CD4-positive, alpha-beta T cell treated with Interleukin-2 at 100 ng/mL for 4 hours (primary cell): ENCODE measurements around the gene IMMP2L.

Source experiments
- DNase-seq: peaks from one replicate; pipeline ENCODE4 v3.0.0-alpha.2; 2020; ENCODE audit warnings: low spot score

Gene IMMP2L

DNA sequence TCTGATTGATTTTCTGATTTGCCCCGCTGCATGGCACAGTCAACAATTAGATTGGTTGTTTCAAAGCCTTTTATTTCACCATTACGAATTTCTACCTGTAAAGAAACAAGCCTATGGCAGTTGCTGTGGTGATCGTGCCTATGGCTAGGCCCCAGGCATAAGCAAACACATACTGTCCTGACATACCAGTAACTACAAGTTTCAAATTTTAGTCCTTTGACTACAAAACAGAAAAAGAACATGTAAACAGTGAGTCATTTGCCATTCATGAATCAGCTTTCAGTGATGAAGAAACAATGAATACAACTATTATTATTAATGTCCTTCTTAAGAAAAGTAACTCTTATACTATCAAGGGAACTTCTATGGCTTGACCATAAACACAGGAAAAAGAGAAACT is 639.4 kb downstream of the IMMP2L start:
- no peak for DNase-seq

DNA sequence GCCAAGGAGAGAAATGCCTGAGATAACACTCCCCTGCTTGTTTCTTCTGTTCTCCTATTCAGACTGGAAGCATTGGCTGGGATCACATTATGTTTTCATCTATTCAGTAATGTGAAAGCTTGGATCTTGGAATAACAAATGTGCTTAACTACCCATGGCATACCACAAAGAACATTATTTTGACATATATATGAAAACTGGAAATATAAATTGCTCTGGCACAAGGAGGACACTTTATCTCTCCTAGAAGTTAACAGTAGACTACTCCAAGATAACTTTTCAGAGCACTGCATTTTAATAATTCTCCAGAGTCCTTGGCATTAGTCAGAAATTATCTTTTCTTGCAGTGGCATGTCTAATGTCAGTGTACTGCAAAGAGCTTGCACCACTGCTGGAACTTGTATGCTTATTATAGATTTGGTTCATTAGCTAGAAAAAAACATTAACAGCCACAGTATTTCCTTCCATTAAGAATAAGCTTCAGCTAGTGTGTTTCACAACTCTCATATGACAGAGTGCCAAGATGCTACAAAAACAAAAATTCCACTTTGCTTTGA is 640.6 kb downstream of the IMMP2L start:
- DNase-seq: no peak

DNA sequence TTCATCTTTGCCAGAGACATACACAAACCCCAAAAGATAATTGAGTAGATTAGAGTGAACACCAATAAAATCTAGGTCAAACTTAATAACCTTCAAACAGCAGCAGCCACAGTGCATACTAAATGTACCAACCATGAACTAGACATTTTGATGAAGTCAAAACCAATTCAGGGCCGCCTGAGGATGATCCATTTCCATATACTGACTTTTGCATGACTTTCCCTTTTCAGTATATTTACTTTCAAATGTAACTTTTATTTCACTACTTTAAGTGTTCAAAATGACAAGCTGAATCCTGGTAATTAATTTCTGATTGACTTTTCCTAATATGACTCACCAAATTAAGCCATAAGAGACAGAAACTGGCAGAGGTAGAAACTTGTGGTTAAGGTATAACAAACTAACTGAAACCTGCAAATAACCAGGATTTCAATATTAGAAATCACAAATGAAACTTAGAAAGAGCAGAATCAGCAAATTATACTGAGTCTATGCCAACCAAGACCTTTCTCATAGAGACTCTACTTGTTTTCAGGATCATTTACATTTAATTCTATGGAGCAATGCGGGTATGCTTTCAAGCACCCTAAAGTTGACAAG is 643.2 kb downstream of the IMMP2L start:
- no peak for DNase-seq

DNA sequence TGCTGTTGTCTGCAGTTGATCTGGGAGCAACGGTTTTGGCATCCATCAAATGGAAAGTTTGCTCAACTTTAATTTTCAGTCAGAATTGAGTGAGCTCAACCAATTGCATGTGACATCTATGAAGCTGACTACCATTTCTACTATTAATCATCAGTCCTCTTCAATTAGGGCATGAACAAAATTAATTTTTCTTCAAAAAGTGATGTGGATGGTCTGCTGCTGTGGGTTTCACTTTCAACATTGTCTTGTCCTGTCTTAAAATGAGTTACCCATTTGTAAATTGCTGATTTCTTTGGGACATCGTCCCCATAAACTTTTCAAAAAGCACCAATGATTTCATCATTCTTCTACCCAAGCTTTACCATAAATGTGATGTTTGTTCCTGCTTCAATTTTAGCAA is 648.0 kb downstream of the IMMP2L start:
- no peak for DNase-seq

DNA sequence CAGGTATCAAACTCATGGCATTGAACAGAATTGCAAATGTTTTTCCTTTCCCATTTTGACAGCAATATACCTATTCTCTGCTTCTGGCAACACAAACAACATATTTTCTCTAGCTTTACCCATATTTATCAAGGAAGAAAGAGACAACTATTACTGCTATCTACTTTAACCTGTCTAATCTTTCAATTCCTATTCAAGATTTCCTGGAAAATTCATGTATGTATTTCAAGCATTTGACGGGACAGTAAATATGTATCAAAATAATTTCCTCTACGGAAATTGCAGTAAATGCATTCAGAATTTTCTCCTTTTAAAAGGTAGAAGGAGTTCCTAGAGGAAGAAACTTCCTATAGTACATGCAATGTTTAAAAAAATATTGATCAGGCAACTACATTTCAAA is 650.7 kb downstream of the IMMP2L start:
- no peak for DNase-seq

DNA sequence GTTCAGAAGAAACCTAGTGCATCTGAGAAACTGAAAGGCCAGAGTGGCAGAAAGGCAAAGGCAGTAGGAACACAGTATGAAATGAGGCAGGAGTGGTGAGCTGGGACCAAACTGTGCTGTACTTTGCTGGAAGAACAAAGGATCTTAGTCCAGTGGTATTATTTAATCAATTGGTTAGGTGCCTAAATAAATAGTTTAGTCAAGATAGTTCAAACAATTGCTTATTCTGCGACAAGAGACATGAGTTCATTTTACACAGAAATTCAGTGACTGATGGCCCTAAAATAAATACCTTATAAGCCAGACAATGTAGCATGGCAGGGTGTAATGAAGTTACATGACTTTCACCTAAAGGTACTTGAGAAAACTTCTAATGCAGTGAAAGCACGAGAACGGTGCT is 653.2 kb downstream of the IMMP2L start:
- DNase-seq: no peak

DNA sequence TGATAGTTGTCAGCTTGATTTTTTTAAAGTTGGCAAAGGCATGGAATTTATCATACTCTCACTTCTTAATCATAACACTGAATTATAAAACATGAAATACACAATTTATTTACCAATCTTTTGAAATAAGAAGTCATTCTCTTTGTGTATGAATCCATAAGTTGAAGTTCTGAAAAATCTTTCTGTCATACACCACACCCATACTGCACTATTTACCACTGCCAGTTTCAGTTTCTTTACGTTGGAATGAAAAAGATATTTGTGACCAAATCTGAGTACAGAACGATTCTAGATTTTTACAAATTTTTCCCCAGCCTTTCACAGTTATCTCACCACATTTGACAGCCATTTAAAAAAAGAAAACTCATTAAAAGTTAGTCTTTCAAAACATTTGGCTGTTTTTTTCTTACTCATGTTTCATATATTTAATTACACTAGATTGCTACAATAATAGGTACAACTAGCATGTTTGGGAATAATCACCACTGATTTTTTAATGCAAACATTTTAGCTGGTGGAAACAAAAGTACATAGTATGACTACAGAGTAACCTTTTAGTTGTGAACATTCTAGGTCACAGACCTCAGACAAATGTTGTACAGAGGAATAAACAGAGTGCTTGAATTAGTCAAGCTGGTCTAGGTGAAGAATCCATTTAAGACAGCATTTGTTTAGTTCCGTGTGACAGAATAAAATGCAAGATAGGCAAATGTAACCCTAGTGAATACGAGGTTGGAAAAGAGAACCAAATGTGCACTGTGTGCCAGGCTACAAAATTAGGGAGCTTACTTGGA is 656.3 kb downstream of the IMMP2L start:
- no peak for DNase-seq

DNA sequence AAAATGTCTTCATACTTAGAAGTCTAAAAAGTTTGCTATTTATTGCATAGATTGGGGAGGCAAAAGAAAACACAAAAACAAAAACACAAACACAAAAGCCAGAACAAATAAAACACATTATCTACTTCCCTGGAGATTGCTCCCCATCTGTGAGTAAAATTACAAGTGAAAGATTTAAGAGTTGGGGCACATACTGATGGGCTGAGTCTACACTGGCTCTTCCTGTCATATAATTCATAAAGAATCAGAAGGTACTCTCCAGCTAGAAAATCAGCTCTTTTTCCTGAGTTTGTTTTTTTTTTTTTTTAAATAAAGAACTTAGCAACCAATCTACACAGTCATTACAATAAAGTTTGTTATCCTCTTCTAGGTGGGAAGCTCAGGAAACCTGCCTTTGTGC is 663.8 kb downstream of the IMMP2L start:
- no peak for DNase-seq

DNA sequence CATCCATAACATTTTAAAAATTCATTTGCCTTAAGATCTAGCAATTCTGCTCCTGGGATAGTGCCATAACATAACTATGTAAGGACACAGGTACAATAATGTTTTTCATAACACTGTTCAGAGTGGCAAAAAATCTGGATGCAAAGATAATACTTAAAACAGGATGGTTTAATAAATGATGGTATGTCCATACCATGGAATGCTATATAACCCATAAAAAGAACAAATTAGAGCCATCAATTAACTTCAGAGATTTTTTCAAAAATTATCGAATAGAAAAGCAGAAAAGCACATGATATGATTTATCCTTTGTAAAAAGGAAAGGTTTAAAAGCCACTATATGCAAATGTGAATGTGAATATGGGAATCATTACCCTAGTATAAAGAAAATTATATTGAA is 664.8 kb downstream of the IMMP2L start:
- no peak for DNase-seq

DNA sequence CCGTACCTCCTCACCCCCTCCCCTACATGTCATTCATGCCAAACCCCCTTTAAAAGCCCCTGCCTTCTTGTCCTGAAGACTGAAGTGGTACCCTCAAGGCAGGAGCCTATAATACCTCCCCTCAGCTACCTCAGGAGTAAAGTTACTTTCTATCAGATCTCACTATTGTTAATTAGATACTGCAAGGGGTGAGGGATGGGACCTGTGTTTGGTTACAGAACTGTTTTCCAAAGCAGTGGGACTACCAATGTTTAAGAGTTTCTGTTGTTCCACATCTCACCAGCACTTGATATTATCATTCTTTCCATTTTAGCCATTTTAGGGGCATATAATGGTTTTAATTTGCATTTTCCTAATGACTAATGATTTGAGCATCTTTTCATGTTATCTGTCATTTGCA is 668.2 kb downstream of the IMMP2L start:
- DNase-seq: no peak

DNA sequence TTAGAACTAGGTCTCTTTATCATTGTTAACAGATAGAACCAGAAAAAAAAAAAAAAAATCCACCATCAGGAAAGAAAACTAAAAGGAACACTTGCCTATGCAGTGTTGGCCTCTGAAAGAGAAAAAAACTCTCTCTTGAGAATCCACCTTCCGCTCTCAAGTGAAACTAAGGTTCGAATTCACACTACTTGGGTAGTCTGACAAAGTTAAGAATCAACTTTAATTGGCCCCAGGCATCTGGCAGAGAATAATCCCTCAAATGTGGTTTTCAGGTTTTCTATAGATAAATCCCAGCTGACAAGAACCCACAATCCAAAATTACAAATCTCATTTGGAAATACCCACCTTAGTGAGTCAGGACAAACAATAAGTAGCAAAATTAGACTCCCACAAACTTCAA is 671.1 kb downstream of the IMMP2L start:
- DNase-seq: no peak

DNA sequence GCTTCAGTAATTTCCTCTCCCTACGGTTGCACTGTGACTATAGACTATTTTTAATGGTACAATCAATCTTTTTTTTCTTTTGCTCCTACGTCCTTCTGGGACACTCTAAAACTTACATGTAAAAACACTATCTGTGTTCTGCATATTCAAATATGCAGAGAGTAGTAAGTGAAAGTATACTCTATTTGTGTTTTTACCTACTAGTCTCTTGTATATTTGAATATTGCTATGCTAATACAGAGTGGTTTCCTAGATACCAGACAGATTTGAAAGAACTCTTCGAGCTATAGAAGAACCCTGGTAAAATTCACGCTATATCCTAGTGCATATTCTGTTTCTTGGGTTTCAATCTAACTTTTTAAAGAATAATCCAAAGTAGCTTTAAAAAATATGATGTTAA is 672.2 kb downstream of the IMMP2L start:
- no peak for DNase-seq

DNA sequence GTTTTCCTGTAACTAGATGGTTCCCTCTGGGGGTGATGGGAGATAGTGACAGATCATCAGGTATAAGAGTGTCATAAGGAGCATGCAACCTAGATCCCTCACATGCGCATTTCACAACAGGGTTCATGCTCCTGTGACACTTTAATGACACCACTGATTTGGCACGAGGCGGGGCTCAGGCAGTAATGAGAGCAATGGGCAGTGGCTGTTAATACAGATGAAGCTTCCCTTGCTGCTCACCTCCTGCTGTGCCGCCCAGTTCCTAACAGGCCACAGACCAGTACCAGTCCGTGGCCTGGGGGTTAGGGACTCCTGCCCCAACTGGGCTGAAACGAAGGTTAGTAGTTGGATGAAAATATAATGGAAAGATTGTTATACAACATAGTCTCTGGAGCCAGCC is 673.0 kb downstream of the IMMP2L start:
- DNase-seq: no peak

DNA sequence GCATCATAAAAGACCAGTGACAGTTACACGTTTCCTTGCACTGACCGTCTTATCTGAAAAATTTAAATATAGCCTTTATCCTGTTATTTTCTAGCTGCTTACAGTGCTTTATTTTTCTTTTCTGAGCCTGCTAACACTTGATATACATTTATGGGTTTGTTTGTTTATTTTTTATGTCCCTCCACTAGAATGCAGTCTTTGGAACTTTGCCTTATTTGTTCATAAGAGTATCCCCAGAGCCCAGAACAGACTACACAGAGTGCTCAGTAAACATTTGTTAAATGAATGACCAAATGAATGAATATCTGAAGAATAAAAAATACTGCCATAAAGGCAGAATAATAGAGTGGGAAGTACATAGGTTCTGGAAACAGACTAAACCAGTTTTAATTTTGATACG is 673.7 kb downstream of the IMMP2L start:
- DNase-seq: no peak

DNA sequence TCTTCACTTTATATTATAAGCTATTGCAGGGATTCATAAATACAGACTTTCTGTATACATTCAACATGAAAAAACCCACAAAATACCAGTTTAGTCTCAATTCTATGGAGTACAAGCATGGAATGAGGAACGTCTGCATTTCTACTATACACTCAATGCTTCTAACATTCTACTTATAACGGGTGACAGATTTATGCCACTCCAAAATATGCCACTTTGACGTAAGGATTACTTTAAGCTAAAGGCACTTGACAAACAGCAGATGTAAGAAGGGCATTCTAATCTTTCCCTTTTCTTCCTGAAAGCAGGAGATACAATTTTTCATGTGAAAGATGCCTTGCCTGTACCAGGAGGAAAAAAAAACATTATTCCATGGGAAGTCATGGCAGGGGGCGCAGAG is 676.8 kb downstream of the IMMP2L start:
- DNase-seq: no peak

DNA sequence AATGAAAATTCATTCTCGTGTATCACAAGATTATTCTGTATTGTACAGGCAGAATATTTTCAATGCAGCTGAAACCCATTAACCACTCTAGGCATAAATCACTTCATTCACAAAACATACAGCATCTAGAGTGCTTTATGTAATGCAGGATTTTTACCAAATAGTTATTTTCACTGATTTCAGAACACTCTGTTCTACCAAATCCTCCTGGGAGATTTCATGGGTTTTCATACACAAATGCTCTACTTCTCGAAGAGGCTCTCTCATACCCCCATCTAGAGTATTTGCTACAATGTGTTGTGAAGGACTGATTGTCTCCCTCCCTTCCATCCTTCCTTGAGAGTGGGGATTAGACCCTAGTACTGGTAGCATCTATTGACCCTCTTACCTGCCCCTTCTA is 680.6 kb downstream of the IMMP2L start:
- DNase-seq: no peak

DNA sequence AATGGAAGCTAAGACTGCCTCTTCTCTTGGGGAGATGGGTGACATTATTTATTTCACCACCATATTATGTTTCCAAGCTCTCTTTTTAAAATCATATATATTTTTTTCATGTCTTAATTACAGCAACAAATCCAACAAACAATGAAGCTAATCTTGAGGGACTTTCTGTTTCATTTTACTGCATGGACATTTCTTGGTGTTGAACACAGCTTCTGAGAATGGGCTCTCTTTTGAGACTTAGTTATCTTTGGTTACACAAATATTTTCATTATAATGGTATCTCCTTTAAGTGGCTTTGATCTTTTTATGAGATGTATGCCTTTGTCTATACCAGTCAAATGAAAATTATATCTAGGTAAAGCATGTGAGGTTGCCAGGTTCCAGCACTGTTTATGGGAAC is 681.3 kb downstream of the IMMP2L start:
- no peak for DNase-seq

DNA sequence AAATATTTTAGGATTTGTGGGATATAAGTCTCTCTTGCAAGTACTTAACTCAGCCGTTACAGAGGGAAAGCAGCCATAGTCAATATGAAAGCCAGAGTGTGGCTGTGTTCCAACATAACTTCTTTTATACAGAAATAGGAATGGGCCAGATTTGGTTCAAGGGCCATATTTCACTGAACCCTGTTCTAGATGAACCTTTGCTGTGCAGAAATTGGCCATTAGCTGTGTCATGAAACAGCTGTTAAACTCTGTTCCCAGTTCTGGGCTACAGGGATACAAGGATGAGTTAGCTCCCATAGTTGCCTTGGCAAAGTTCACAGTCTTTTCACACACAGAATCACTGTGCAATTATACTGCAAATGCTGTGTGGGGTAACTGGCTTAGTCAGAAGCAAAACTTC is 685.3 kb downstream of the IMMP2L start:
- no peak for DNase-seq

DNA sequence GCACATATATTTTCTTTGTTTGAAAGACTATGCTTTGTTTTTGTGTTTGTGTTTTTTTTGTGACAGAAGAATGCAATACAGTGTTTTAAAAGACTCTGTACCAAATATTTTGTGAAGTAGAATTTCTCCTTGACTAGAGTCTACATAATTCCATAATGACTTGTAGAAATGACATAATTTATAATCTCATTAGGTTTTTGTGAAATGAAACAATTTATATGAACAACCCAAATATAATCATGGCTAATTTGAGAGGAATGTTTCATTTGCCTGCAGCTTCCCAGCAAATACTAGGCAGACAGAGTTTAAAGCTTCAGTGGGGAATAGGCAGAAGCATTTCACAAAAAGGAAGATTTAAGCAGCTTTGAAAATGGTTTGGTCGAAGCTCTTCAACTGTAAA is 686.9 kb downstream of the IMMP2L start:
- no peak for DNase-seq

DNA sequence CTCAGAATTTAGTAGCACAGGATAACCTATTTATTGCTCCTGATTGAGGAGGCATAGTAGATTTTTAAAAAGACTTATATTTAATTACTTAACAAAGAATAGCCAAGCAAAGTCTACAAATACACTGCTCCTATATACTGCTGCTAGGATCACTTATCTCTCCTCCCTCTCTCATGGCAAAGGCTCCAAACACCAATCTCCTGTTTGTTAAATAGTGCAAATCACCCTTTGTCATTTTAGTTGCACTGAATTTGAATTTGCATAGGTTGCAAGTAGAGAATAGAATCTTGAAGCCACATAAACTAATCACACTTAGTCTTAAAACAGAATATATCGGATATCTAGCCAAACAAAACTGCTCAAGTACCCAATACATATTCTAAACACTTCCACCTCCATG is 690.4 kb downstream of the IMMP2L start:
- DNase-seq: no peak

DNA sequence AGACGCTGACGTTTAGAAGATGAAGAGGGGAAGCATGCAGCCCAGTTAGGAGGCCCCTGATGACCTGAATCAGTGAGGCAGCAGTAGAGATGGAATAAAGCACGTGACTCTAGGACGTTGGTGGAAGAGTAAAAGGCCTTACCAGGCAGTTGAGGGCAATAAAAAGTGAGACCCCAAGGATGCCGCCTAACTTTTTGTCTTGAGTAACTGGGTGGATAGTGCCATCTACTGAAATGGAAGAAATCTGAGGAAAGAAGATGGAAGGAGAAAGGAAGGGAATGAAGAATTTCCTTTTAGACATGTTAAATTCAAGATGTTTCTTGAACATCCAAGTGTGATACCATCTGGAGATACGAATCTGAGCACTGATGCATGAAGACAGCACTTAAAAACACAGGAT is 691.4 kb downstream of the IMMP2L start:
- no peak for DNase-seq

DNA sequence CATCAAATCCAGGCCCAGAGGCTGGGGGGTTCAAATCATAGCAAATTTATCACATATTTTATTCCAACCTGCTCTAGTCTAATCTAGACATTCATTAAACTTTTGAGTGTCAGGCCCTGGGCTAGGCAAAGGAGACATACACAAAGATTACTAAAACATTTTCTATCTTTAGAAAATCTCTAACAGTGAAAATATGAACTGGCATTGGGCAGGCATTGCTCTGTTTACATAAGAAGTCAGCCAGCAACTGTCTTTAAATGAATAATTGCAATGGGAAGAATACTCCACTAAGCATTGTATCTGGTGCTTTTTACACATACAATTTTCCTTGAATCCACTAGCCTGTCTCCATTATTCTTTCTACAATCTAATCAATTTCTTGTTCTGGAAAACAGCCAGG is 693.8 kb downstream of the IMMP2L start:
- DNase-seq: no peak

DNA sequence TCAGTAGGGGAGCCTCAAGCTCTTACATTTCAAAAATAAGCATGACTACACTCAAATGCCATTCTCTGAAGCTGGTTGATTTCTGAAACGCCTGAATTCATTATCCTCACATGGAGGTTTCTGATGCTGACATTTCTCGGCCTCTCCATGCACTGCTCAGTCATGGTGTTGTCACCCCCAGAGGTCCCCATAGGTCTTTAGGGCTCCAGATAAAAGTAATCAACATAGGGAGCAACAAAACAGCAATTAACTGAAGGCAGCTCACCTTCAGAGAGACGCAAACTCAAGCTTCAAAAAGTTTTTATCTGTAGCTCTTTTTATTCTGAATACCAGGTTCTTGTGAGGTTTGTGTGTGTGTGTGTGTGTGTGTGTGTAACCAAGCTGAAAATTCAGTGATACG is 694.5 kb downstream of the IMMP2L start:
- DNase-seq: no peak

DNA sequence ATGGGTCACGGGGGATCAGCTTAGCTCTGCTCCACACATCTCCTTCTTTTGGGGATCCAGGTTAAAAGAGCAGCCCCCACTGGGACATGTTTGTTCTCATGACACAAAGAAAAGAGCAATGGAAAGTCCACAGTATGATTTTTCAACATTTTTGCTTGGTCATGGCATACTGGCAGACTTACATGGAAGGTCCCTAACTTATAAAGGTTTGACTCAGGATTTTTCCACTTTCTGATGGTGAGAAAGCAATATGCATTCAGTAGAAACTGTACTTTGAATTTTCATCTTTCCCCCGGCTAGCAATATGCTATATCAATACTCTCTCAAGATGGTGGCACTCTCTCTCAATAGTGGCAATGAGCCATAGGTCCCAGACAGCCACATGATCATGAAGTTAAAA is 699.0 kb downstream of the IMMP2L start:
- no peak for DNase-seq
